Left lung (tissue), 10 donors: ENCODE measurements around the gene HGF. TPM values are rescaled to one million over a fixed set of nuclear protein-coding genes. Genes with fewer than 3 reads are reported as not detected.

ENCODE experiments used
- ATAC-seq: fragments of 200-7000 bp; cut with Tn5 transposase; one replicate; pipeline ENCODE4 v1.9.1; 2020; ENCODE audit warnings: moderate library complexity
- DNase-seq, 4 donors: peaks; one replicate each; pipeline ENCODE4 v3.0.0-alpha.2; 2013 to 2020
- H3K27ac ChIP-seq, 2 donors: fragments of 200-600 bp; sonication (generic) in 1 of 2; one replicate each; pipeline versions ENCODE4 v1.5.0 to v1.8.0; 2020 to 2021
- H3K27me3 ChIP-seq, 2 donors: fragments of 200-600 bp; sonication (generic) in 1 of 2; one replicate each; pipeline versions ENCODE4 v1.5.0 to v1.8.0; 2020 to 2021
- H3K36me3 ChIP-seq, 2 donors: fragments of 200-600 bp; sonication (generic) in 1 of 2; one replicate each; pipeline versions ENCODE4 v1.5.0 to v1.8.0; 2020 to 2021
- H3K4me1 ChIP-seq, 2 donors: fragments of 200-600 bp; one replicate each; pipeline ENCODE4 v1.8.0; 2021
- H3K4me3 ChIP-seq, 2 donors: fragments of 200-600 bp; sonication (generic) in 1 of 2; one replicate each; pipeline versions ENCODE4 v1.5.0 to v1.8.0; 2020 to 2021; ENCODE audit warnings: mild to moderate bottlenecking in 1 of 2
- H3K9me3 ChIP-seq, 2 donors: fragments of 200-600 bp; sonication (generic) in 1 of 2; one replicate each; pipeline versions ENCODE4 v1.5.0 to v1.8.0; 2020 to 2021
- CTCF ChIP-seq, 2 donors: fragments of 200-600 bp; sonication (generic) in 1 of 2; IDR thresholded peaks; one replicate each; pipeline versions ENCODE4 v1.5.0 to v1.8.0; 2021; ENCODE audit warnings: antibody characterized with exemption in 2 of 2
- intact Hi-C, 2 donors: fragments of 100-400 bp; cut with DNase I; formaldehyde crosslinking; loops; one replicate each; pipeline versions ENCODE4 v1.11.2 to v1.14.2; 2022
- polyA plus RNA-seq, 6 donors: library from polyadenylated mRNA; unstranded; fragments of 120-200 nt; gene quantifications; one replicate each; pipeline ENCODE4 v1.2.1, GENCODE V29; 2013; ENCODE audit not compliant: insufficient read length in 6 of 6
- total RNA-seq, 2 donors: library from RNA; stranded (reverse); fragmentation: NEBNext Ultra II Directional; extraction: Animal tissue kit (Norgen Biotek cat#: 25700); gene quantifications; one replicate each; pipeline ENCODE4 v1.2.1, GENCODE V29; 2021
- donor health status: DM: no; HTN: yes; CAD: no.
- donor health status: DM: no; HTN: no; CAD: no.

The HGF gene
- total and polyA plus RNA-seq, 8 donors = 21.0 to 42.0 (median 29.1) TPM

- Histone ChIP-seq H3K9me3 (no peaks in the 10 kb centered on the region), H3K4me3 (no peak overlapping the region), H3K4me1 (no peaks in the 10 kb centered on the region), H3K27me3 (no peaks in the 10 kb centered on the region), H3K36me3 (peaks cover 0 to 7% of the 10 kb centered on the region in 2 donors), H3K27ac (no peak overlapping the region)
- DNase-seq (no peak), ATAC-seq (no peak)
- no peak for TF ChIP-seq CTCF (IDR thresholded peaks at IDR 0.05)
- intact Hi-C loops = no loop called here
These were observed 48.4 kb downstream of the HGF start for GRCh38 chr7:81721437-81721836.

DNA sequence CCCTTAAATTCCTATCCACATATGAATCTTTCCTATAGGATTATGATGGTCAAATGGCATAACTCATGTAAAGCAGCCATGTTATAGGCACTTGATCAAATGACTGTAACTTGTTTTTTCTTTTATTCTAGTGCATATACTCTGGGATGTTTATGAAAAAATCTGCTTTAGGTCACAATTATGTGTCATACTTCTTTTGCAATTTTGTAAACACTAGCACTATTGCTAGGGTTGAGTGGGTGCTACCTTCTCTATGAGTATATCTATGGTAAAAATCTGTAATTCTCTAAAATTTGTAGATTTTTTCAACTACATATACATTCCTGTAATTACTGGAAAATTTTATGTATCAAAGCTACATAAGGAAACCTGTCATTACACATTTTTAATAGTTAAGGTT is 50.0 kb downstream of the HGF start:
- H3K27ac ChIP-seq = no peak overlapping the region
- H3K27me3 ChIP-seq = no peaks in the 10 kb centered on the region
- intact Hi-C loops = no loop called here
- no peaks in the 10 kb centered on the region for H3K9me3 ChIP-seq
- H3K4me1 ChIP-seq = no peaks in the 10 kb centered on the region
- H3K4me3 ChIP-seq = no peak overlapping the region
- DNase-seq (no peak), ATAC-seq (no peak)
- peaks cover 0 to 10% of the 10 kb centered on the region in 2 donors for H3K36me3 ChIP-seq
- no peak for TF ChIP-seq CTCF (IDR thresholded peaks at IDR 0.05)

- no peaks in the 10 kb centered on the region for H3K4me1 ChIP-seq
- TF ChIP-seq CTCF (IDR thresholded peaks at IDR 0.05) = no peak
- no peak for DNase-seq
- H3K4me3 ChIP-seq = no peak overlapping the region
- ATAC-seq = no peak
- H3K9me3 ChIP-seq = no peaks in the 10 kb centered on the region
- H3K36me3 ChIP-seq = peaks cover 0 to 4% of the 10 kb centered on the region in 2 donors
- no peak overlapping the region for H3K27ac ChIP-seq
- intact Hi-C loops = no loop called here
- H3K27me3 ChIP-seq = no peaks in the 10 kb centered on the region
These were observed 53.8 kb downstream of the HGF start for GRCh38 chr7:81715984-81716588.

- Histone ChIP-seq H3K27ac (no peak overlapping the region), H3K4me3 (no peak overlapping the region), H3K9me3 (no peaks in the 10 kb centered on the region), H3K27me3 (no peaks in the 10 kb centered on the region), H3K36me3 (peaks cover 0 to 9% of the 10 kb centered on the region in 2 donors), H3K4me1 (no peaks in the 10 kb centered on the region)
- intact Hi-C loops = no loop called here
- DNase-seq (no peak), ATAC-seq (no peak)
- TF ChIP-seq CTCF (IDR thresholded peaks at IDR 0.05) = no peak
These were observed 55.5 kb downstream of the HGF start for GRCh38 chr7:81714306-81714705.

- Histone ChIP-seq H3K4me3 (no peak overlapping the region), H3K27me3 (no peaks in the 10 kb centered on the region), H3K36me3 (peaks cover 0 to 5% of the 10 kb centered on the region in 2 donors), H3K4me1 (no peaks in the 10 kb centered on the region), H3K27ac (no peak overlapping the region), H3K9me3 (no peaks in the 10 kb centered on the region)
- TF ChIP-seq CTCF (IDR thresholded peaks at IDR 0.05) = no peak
- DNase-seq (no peak), ATAC-seq (no peak)
- intact Hi-C loops = no loop called here
These were observed 59.1 kb downstream of the HGF start for GRCh38 chr7:81710751-81711150.
